GM23338 (cell line): Measurements from ENCODE around the gene RXRA.

ENCODE experiments used
- CTCF ChIP-seq, 2 experiments: fragments of 200-600 bp in 1 of 2; sonication (generic) in 1 of 2; conservative IDR thresholded peaks; 2 replicates each; pipeline versions ENCODE4 v1.5.1 to v1.6.1; 2016 to 2017; ENCODE audit warnings: antibody characterized with exemption in 2 of 2, low read depth in 2 of 2, mild to moderate bottlenecking in 2 of 2, moderate library complexity in 1 of 2
- EZH2 ChIP-seq: fragments of 200-600 bp; sonication (generic); IDR thresholded peaks from one replicate; pipeline ENCODE4 v1.8.0; 2017; ENCODE audit warnings: antibody characterized with exemption, mild to moderate bottlenecking, low read depth; ENCODE audit not compliant: unreplicated experiment
- EZH2phosphoT487 ChIP-seq: fragments of 200-600 bp; sonication (generic); IDR thresholded peaks from one replicate; pipeline ENCODE4 v1.8.1; 2018; ENCODE audit warnings: antibody characterized with exemption; ENCODE audit not compliant: unreplicated experiment
- JUNB ChIP-seq: IDR thresholded peaks from one replicate; pipeline ENCODE4 v1.6.1; 2016; ENCODE audit warnings: antibody characterized with exemption; ENCODE audit not compliant: unreplicated experiment
- POLR2AphosphoS5 ChIP-seq: IDR thresholded peaks from 2 replicates; pipeline ENCODE4 v1.6.1; 2016; ENCODE audit warnings: antibody characterized with exemption, low read depth
- STAT1 ChIP-seq: IDR thresholded peaks from one replicate; pipeline ENCODE4 v1.6.1; 2016; ENCODE audit warnings: antibody characterized with exemption; ENCODE audit not compliant: unreplicated experiment

- TF ChIP-seq CTCF (conservative IDR thresholded peaks at IDR 0.05; ENCODE audit: low read depth in 2 of 2): no peak
- no peak for TF ChIP-seq POLR2AphosphoS5
- no peak for TF ChIP-seq EZH2
- no peak for TF ChIP-seq JUNB
- no peak for TF ChIP-seq STAT1
- no peak for TF ChIP-seq EZH2phosphoT487
Measured at GRCh38 chr9:134396825-134397224, 70.6 kb downstream of the RXRA start.
